ENCODE measurements around the gene TIPARP. TPM values are rescaled to one million over a fixed set of nuclear protein-coding genes. Genes with fewer than 3 reads are reported as not detected.

Gene TIPARP
- total and polyA plus RNA-seq, 2 experiments from 2014 or later = 4.5 to 6.9 TPM

- TF ChIP-seq ZNF462 (CRISPR knock-in tag; IDR thresholded peaks at IDR 0.05) = no peak
- TF ChIP-seq POLR2AphosphoS5 (IDR thresholded peaks at IDR 0.05; ENCODE audit: low read depth) = no peak
- TF ChIP-seq ZNF114 (CRISPR knock-in tag; IDR thresholded peaks at IDR 0.05) = no peak
- TF ChIP-seq ZNF331 (CRISPR knock-in tag; IDR thresholded peaks at IDR 0.05; ENCODE audit: low read depth) = no peak
- no peak for TF ChIP-seq STAT1 (IDR thresholded peaks at IDR 0.05; ENCODE audit: unreplicated experiment)
- TF ChIP-seq ETS1 (IDR thresholded peaks at IDR 0.05) = no peak
- no peak for TF ChIP-seq CREB1 (CRISPR knock-in tag; IDR thresholded peaks at IDR 0.05; ENCODE audit: low read depth)
These were observed 17.5 kb downstream of the TIPARP start (continued) for GRCh38 chr3:156691920-156692319.

- no peak for ATAC-seq
- Mint-ChIP-seq H3K27ac (no peak overlapping the region), H3K4me3 (no peak overlapping the region), H3K9me3 (no peaks in the 10 kb centered on the region), H3K4me1 (no peaks in the 10 kb centered on the region; the same call in 1 of the 3 replicates), H3K36me3 (ENCODE audit: low read depth) (peaks cover 13% of the 10 kb centered on the region; the same call in 2 of the 3 replicates), H3K27me3 (ENCODE audit: insufficient read depth, low read depth, poor library complexity) (no peaks in the 10 kb centered on the region)
- Histone ChIP-seq H4K20me1 (replicated peaks; ENCODE audit: insufficient read depth) (no peaks in the 10 kb centered on the region; the same call in 1 of the 2 replicates), H3K36me3 (ENCODE audit: insufficient read depth) (peaks cover 9% of the 10 kb centered on the region; the same call in 1 of the 2 replicates), H3K9me2 (ENCODE audit: insufficient read depth) (no peaks in the 10 kb centered on the region), H3K27ac (ENCODE audit: low read depth) (no peak overlapping the region), H3K27me3 (ENCODE audit: insufficient read depth) (no peaks in the 10 kb centered on the region), H3K4me1 (ENCODE audit: insufficient read depth) (no peaks in the 10 kb centered on the region), H3F3A (replicated peaks; ENCODE audit: low read depth) (no peaks in the 10 kb centered on the region), H3K4me2 (no peak overlapping the region), H2AFZ (no peak overlapping the region), H3K79me2 (replicated peaks; ENCODE audit: insufficient read depth) (peaks cover 25% of the 10 kb centered on the region), H3K4me3 (no peak overlapping the region)
- DNase-seq (ENCODE audit: low spot score) = no peak
- no peak for TF ChIP-seq CTCF (conservative IDR thresholded peaks at IDR 0.05; ENCODE audit: low read depth in 2 of 2)
These were observed 18.8 kb downstream of the TIPARP start for GRCh38 chr3:156693166-156693565.

Data from GM23338 (cell line).